Stimulated activated effector memory CD8-positive, alpha-beta T cell treated with anti-CD3 and anti-CD28 coated beads, Interleukin-12 subunit alpha, Interleukin-12 subunit beta, amount 100 ng/mL, for 72 hours (primary cell): ENCODE measurements around the gene CLP1.
"Not testable (repeated sequence)": the region's sequence is repeated elsewhere in the genome, so short reads cannot be mapped to it uniquely, and the experiment has no call there.

Source experiments
- ATAC-seq: fragments of 150-1000 bp; cut with Tn5 transposase; 2 replicates; pipeline ENCODE4 v1.10.0; 2021
- DNase-seq, 2 donors: peaks; one replicate each; pipeline ENCODE4 v3.0.0; 2021 to 2022; ENCODE audit warnings: low spot score in 2 of 2
- H3K27ac Mint-ChIP-seq: one replicate; pipeline ENCODE4 v1.8.0; 2022; ENCODE audit warnings: mild to moderate bottlenecking, mixed read lengths
- H3K36me3 Mint-ChIP-seq: one replicate; pipeline ENCODE4 v1.8.0; 2022; ENCODE audit warnings: mild to moderate bottlenecking, mixed read lengths
- H3K4me1 Mint-ChIP-seq: one replicate; pipeline ENCODE4 v1.8.0; 2022; ENCODE audit warnings: mixed read lengths
- H3K4me3 Mint-ChIP-seq: one replicate; pipeline ENCODE4 v1.8.0; 2022; ENCODE audit warnings: mild to moderate bottlenecking, mixed read lengths
- H3K9me3 Mint-ChIP-seq: one replicate; pipeline ENCODE4 v1.8.0; 2022; ENCODE audit warnings: mixed read lengths

The CLP1 gene

DNA sequence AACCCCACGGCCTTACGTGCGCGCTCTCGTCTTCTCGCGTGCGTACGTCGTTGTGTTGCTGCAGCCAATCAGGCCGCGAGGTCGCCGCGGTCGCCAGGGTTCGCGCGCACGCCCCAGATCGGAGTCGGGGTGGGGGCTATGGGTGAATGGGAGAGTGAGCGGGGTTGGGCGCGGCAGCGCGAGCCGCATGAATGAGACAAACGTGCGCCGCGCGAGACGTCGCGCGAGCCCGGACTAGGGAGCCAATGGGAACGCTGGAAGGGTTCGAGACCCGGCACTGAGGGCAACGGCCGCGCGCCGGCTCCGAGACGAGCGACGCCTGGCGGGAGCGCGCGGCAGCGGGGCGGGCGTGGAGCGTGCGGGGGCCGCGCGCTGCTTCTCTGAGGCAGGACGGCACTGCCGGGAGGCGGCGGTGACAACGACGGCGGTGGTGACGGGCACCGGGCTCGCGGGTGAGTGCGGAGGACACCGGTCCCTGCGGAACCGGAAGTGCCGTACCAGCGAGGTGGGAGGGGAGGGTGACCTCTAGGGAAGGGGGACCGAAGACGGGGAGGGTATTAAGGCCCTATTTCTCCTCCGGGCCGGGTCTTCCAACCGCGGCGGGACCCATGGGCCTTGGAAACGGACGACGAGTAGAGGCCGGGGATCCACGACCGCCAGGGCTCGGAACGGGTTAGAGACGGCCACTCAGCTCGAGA, 10.3 kb downstream of the CLP1 start, which contains the start of gene ZDHHC5:
Gene ZDHHC5, plus strand, starts transcription at position 379 of the 698 bp plus-strand sequence. CDS start 4,977 bp downstream, outside the sequence.
- peak; percentile 92 for ATAC-seq
- H3K27ac Mint-ChIP-seq, result peak within 1 kb of the TSS; percentile 99
- peaks cover 33% of the 10 kb centered on the region for H3K4me1 Mint-ChIP-seq
- H3K9me3 Mint-ChIP-seq, result no peaks in the 10 kb centered on the region
- peak within 1 kb of the TSS; percentile 94 for H3K4me3 Mint-ChIP-seq
- peaks cover 52% of the 10 kb centered on the region for H3K36me3 Mint-ChIP-seq
- DNase-seq, result peak; percentile 93 to 99

DNA sequence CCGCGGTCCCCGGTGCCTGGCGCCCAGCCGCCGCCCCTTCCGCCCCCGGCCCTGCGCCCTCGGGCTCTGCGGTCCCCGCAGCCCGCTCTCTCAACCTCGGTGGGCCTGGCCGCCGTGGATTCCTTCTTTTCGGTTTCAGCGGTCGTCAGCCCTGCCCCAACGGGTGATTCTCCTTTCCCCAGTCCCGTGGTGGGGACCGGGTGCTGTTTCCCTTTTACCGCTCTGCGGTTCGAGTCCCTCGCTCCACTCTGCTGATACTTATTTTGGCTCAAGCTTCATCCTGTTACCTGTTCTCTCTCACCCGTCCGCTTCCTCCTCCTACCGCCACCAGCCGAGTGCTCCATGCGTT, 10.8 kb downstream of the CLP1 start:
- Mint-ChIP-seq H3K9me3 (no peaks in the 10 kb centered on the region), H3K27ac (peak overlapping the region; percentile 99), H3K36me3 (peaks cover 56% of the 10 kb centered on the region), H3K4me1 (peaks cover 38% of the 10 kb centered on the region), H3K4me3 (peak overlapping the region; percentile 94)
- no peak for DNase-seq
- ATAC-seq, result peak; percentile 6

DNA sequence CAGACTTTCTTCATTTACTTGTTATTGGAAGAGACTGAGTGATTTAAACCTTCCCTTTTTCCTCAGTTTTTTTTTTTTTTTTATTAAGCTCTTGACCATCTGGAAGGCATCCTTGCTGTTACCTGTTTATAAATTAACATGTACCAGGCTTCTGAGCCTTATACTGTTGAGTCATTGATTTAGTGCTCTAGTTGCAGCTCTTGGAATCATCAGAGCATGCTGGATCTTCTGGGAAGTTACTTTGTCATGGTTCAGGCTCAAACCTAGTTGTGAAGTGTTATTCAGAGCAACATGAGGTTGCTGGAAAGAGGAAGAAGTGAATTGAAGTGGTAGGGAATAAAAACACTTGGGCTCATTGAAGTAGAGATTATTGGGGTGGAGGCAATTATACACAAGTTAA, 16.7 kb downstream of the CLP1 start:
- H3K9me3 Mint-ChIP-seq, result no peaks in the 10 kb centered on the region
- peaks cover 83% of the 10 kb centered on the region for H3K36me3 Mint-ChIP-seq
- no peak overlapping the region for H3K4me3 Mint-ChIP-seq
- ATAC-seq (no peak), DNase-seq (no peak)
- H3K27ac Mint-ChIP-seq, result peak overlapping the region; percentile 35
- H3K4me1 Mint-ChIP-seq, result peaks cover 56% of the 10 kb centered on the region

DNA sequence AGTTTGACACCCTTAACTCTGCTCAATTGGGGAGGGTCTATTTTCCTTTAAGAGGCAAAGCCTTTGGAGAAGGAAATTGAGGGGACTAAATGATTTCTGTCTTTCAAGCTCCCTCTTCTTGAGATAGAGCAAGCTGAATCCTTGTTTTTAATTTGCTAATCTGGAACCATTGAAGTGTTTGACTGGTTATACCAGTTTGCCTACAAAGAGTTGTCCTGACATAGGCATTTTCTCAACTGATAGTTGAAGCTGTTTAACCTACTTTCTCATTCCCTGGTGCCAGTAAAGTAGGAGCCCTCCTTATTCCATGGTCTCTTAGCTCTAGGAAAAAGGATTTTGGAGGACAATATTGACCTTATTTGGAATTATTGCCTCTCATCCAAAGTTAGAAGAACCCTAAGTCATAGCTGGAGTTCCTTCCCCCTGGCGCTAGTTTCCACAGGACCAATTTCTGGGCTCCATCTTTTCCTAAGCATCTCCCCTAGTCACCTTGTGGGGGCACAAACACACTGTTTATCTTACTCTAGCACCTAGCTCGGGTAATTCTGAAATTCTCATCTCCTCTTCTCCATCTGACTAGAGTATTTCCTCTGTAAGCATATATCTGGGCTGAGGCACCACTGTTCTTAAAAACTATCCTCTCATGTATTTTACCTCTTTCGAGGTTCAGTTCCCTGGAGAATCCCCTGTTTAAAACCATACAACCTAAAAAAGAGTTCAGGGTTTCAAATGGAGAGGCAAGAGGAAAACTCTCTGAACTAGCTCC, 17.8 kb downstream of the CLP1 start:
- Mint-ChIP-seq H3K36me3 (peaks cover 83% of the 10 kb centered on the region), H3K27ac (peak overlapping the region; percentile 35), H3K9me3 (no peaks in the 10 kb centered on the region), H3K4me1 (peaks cover 57% of the 10 kb centered on the region), H3K4me3 (no peak overlapping the region)
- ATAC-seq (peak; percentile 55), DNase-seq (no peak)

DNA sequence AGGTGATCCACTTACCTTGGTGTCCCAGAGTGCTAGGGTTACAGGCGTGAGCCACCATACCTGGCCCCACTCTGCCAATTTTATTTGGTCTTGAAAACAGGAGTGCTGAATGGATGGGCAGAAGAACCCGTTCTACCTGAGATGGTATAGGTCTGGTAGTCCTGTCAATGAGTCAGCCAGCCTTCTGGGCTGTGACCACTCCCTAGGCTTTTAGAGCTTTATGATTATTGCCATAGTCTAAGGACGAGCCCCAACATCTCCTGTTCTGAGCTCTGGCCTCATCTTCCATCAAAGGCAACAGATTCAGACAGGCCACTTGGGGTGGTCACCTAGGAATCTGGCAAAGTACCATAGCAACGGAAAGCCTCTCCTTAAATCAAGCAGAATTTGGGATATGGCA, 21.8 kb downstream of the CLP1 start:
- Mint-ChIP-seq H3K4me3 (no peak overlapping the region), H3K27ac (no peak overlapping the region), H3K9me3 (no peaks in the 10 kb centered on the region), H3K4me1 (peaks cover 52% of the 10 kb centered on the region), H3K36me3 (peaks cover 87% of the 10 kb centered on the region)
- ATAC-seq (no peak), DNase-seq (no peak)

DNA sequence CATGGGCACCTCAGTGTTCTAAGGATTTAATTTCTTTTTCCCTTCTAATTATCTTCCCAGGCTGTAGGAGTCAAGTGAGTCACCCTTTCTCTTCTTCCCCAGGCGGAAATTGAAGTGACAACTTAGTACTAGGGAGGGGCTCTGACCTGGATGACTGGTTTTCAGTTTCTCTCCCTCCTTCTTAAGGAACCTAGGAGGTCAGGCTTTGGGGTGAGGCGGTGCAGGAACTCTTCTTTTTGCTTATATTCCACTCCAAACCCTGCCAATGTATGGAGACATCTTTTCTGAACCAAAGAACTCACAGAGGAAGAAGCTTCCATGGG, 23.0 kb downstream of the CLP1 start:
- DNase-seq, result no peak
- Mint-ChIP-seq H3K36me3 (peaks cover 87% of the 10 kb centered on the region), H3K4me1 (peaks cover 46% of the 10 kb centered on the region), H3K27ac (peak overlapping the region; percentile 78), H3K4me3 (peak overlapping the region; percentile 12), H3K9me3 (no peaks in the 10 kb centered on the region)
- peak; percentile 74 for ATAC-seq

DNA sequence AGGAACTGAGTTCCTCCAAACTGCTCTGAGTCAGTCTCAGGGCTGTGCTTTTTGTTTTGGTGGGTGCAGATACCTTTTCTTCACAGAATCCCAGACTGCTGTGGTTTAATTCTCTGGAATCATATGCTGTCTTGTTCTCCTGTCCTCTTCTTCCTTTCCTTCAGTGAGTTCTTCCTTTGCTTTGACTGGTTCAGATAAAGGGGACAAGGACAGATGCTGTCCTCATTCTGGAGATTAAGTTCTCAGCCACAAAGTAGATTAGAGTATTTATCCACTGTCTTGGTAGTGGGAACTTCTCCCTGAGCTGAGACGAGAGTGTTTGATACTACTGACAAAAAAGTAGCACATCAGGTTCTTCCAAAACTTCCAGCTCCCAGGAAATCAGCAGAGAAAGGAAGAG, 23.6 kb downstream of the CLP1 start:
- H3K36me3 Mint-ChIP-seq, result peaks cover 87% of the 10 kb centered on the region
- H3K4me1 Mint-ChIP-seq, result peaks cover 40% of the 10 kb centered on the region
- DNase-seq (no peak), ATAC-seq (no peak)
- no peaks in the 10 kb centered on the region for H3K9me3 Mint-ChIP-seq
- no peak overlapping the region for H3K4me3 Mint-ChIP-seq
- peak overlapping the region; percentile 78 for H3K27ac Mint-ChIP-seq

DNA sequence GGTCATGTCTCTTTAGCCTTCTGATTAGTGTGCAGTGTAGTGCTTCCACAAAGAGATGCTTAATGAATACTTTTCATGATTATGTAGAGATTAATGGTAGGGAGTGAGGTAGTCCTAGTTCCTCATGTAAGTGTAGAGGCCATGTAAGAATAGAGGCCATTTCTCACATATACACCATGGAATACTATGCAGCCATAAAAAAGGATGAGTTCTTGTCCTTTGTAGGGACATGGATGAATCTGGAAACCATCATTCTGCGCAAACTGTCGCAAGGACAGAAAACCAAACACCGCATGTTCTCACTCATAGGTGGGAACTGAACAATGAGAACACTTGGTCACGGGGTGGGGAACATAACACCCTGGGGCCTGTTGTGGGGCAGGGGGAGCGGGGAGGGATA, 32.9 kb downstream of the CLP1 start:
- peaks cover 100% of the 10 kb centered on the region for H3K36me3 Mint-ChIP-seq
- H3K27ac Mint-ChIP-seq, H3K9me3 Mint-ChIP-seq, ATAC-seq, H3K4me3 Mint-ChIP-seq, DNase-seq, H3K4me1 Mint-ChIP-seq: not testable (repeated sequence)

DNA sequence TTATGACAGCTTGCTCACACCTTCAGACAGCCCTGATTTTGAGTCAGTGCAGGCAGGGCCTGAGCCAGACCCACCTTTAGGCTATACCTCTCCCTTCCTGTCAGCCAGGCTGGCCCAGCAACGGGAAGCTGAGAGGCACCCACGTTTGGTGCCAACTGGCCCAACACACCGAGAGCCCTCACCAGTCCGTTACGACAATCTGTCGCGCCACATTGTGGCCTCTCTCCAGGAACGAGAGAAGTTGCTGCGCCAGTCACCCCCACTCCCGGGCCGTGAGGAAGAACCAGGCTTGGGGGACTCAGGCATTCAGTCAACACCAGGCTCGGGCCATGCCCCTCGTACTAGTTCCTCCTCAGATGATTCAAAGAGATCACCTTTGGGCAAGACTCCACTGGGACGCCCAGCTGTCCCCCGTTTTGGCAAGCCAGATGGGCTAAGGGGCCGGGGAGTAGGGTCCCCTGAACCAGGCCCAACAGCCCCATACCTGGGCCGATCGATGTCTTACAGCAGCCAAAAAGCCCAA, 41.3 kb downstream of the CLP1 start:
- ATAC-seq, result peak; percentile 24
- Mint-ChIP-seq H3K9me3 (no peaks in the 10 kb centered on the region), H3K27ac (peak overlapping the region; percentile 78), H3K4me1 (no peaks in the 10 kb centered on the region), H3K4me3 (no peak overlapping the region), H3K36me3 (peaks cover 100% of the 10 kb centered on the region)
- no peak for DNase-seq

DNA sequence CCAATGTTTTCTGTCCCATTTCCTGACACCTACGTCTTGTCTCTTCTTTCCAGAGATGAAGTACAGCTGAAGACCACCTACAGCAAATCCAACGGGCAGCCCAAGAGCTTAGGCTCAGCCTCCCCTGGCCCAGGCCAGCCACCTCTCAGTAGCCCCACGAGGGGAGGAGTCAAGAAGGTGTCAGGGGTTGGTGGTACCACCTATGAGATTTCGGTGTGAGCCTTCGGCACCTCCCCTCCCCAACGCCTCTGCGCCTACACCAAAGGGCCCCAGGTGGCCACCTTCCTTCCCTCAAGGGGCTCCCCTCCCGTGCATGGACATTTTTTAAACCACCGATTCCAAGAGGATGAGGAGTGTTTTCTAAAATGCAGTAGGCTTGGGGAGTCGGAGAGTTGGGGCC, 42.3 kb downstream of the CLP1 start:
- Mint-ChIP-seq H3K9me3 (no peaks in the 10 kb centered on the region), H3K36me3 (peaks cover 100% of the 10 kb centered on the region), H3K27ac (peak overlapping the region; percentile 78), H3K4me1 (no peaks in the 10 kb centered on the region), H3K4me3 (no peak overlapping the region)
- no peak for DNase-seq
- no peak for ATAC-seq

DNA sequence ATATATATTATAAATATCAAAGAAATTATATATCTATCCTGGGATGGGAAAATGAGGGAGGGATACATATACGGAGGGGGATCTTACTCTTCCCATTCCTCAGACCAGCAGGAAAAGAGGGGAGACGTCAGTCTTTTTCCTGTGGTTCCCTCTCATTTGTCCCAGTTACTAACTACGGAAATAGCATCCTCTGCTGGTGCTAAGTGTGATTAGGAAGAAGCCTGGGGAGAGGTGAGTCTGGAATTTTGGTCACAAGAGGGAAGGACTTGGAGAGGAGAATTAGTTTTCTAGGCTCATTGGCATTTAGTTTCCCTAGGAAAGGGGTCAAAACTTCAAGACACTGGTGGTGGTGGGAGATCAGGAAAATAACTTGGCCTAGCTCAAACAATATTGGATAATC, 42.9 kb downstream of the CLP1 start:
- Mint-ChIP-seq H3K9me3 (no peaks in the 10 kb centered on the region), H3K27ac (no peak overlapping the region), H3K4me3 (no peak overlapping the region), H3K4me1 (no peaks in the 10 kb centered on the region), H3K36me3 (peaks cover 100% of the 10 kb centered on the region)
- ATAC-seq, result no peak
- no peak for DNase-seq

DNA sequence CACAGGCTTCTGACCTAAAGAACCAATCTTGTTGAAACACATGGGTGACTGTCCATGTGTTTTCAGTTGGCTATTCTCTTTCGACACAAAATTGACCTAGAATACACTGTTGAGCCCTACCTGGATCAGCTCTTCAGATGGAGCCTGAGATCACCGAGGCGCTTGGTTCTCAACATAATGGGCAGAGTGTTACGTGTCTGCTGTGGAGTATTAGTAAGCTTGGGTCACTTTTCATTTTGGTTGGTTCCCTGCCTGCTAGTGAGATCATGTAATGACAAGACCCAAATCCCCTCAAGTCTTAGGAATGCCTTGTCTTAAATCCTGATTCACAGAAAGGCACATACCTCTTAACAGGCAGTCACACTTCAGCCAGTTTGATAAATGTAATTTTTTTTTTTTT, 45.8 kb downstream of the CLP1 start:
- Mint-ChIP-seq H3K9me3 (no peaks in the 10 kb centered on the region), H3K4me1 (no peaks in the 10 kb centered on the region), H3K4me3 (no peak overlapping the region), H3K36me3 (peaks cover 98% of the 10 kb centered on the region), H3K27ac (peak overlapping the region; percentile 61)
- DNase-seq (no peak), ATAC-seq (no peak)

DNA sequence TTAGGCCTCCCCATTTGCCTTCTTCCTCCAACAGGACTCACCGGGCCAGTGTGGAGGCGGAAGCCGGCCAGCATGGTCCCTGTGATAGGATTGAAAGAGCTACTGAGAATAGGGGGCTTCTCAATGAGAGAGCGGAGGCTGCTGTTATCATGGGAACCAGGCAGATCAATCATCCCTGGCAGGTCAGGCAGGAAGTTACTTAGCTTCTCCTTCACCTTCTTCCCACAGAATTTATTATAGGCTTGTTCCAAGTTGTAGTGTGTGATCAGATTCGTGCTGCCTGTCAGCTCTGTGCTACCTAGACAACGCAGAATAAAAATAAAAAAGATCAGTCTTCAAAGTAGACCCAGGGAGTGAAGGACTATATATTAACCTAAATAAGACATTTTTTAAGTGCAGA, 47.4 kb downstream of the CLP1 start:
- Mint-ChIP-seq H3K36me3 (peaks cover 96% of the 10 kb centered on the region), H3K4me3 (no peak overlapping the region), H3K9me3 (no peaks in the 10 kb centered on the region), H3K27ac (peak overlapping the region; percentile 2), H3K4me1 (peaks cover 5% of the 10 kb centered on the region)
- ATAC-seq (no peak), DNase-seq (no peak)

DNA sequence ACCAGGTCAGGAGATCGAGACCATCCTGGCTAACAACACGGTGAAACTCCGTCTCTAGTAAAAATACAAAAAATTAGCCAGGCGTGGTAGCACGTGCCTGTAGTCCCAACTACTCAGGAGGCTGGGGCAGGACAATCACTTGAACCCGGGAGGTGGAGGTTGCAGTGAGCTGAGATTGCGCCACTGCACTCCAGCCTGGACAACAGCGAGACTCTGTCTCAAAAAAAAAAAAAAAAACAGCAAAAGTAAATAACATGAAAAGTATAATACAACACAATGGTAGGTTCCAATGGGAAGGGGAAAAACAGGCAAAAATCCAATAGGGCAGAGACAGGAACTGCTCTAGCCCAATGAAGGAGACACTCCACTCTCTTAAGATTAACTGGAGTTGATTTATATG, 47.9 kb downstream of the CLP1 start:
- not testable (repeated sequence) for ATAC-seq, DNase-seq, H3K27ac Mint-ChIP-seq, H3K4me3 Mint-ChIP-seq, H3K9me3 Mint-ChIP-seq
- peaks cover 91% of the 10 kb centered on the region for H3K36me3 Mint-ChIP-seq
- H3K4me1 Mint-ChIP-seq, result peaks cover 10% of the 10 kb centered on the region

DNA sequence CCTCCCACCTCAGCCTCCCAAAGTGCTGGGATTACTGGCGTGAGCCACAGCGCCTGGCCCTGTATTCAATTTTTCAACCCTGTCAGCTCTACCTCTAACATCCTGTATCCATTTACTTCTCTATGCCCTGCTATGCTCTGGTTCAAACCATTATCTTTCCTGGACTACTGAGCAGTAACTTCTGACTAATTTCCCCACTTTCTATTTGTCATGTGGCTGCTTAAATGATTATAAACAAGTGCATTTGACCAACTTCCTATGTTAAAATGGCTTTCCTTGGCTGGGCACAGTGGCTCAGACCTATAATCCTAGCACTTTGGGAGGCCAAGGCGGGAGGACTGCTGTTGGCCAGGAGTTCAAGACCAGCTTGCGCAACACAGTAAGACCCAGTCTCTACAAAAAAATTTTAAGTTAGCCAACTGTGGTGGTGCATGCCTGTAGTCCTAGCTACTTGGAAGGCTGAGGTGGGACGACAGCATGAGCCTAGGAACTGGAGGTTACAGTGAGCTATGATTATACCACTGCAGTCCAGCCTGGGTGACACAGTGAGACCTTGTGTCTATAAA, 52.3 kb downstream of the CLP1 start:
- DNase-seq, result peak in 1 of 2 donors; percentile 60
- H3K36me3 Mint-ChIP-seq, result peaks cover 71% of the 10 kb centered on the region
- peaks cover 39% of the 10 kb centered on the region for H3K4me1 Mint-ChIP-seq
- H3K27ac Mint-ChIP-seq, result peak overlapping the region; percentile 16
- H3K4me3 Mint-ChIP-seq, result peak overlapping the region; percentile 95
- H3K9me3 Mint-ChIP-seq, result no peaks in the 10 kb centered on the region
- ATAC-seq, result peak; percentile 12
